ENCODE results near the gene TREML2.

Gene TREML2

DNA sequence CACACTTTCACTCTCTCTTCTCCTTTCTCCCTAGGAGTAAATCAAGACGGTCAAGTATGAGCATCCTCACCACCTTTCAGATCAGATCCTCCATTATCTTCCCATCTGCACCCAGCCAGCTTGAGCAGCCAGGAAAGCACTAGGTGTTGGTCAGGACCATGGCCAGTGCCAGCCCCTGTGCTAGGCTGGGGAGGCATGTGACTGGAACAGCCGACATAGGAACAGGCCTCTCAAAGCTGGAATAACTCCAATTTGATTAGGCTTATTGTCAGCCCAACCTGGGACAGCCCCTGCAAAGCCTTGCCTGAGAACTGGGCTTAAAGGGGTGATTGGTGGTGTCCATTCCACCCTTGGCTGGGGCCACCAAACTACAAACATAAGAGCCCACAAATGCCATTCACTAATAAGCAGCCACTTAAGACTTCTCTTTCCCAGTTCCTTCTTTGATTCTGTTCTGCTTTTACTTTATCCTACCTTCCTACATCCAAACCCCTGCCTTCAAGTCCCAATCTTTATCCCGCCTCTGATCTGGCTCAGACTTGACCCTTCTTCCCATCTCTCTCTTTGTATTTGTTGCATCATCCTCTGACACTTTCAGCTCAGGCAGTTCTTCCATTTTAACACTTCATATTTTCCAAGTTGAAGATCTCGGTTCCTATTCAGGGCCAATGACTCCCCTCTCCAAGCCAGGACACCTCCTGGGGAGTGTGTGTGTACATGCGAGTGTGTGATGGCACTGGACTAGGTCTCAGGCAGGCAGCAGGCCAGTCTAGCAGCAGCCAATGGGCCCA is 33.6 kb downstream of the TREML2 start:
- H3K4me3 ChIP-seq (ENCODE audit: control insufficient read depth in 1 of 7, extremely low read depth in 1 of 7, insufficient read depth in 4 of 7, low read depth in 2 of 7, low read length in 6 of 7): no peak overlapping the region
- H3K9me3 ChIP-seq (ENCODE audit: control extremely low read depth in 1 of 5, control insufficient read depth in 4 of 5, insufficient read depth in 2 of 5, low read depth in 1 of 5, low read length in 4 of 5): no peaks in the 10 kb centered on the region
- peak in 2 of 3 donors; percentile 16 to 29 for DNase-seq
- 88% methylated on average over 4 of the region's 5 CpGs for WGBS (ENCODE audit: insufficient coverage)
- H3K27me3 ChIP-seq (replicated peaks in 2 of 5; ENCODE audit: control insufficient read depth in 4 of 5, insufficient read depth in 5 of 5, low read length in 4 of 5): peaks cover 0 to 2% (median 0%) of the 10 kb centered on the region in 5 experiments
- H3K27ac ChIP-seq (ENCODE audit: insufficient read depth in 1 of 2, low read depth in 1 of 2, low read length in 2 of 2, poor library complexity in 1 of 2, severe bottlenecking in 2 of 2): no peak overlapping the region
- no peaks in the 10 kb centered on the region for H3K36me3 ChIP-seq (ENCODE audit: control insufficient read depth in 4 of 4, insufficient read depth in 4 of 4, low read length in 3 of 4)
- H3K4me1 ChIP-seq (ENCODE audit: control extremely low read depth in 1 of 4, control insufficient read depth in 4 of 4, insufficient read depth in 4 of 4, low read length in 3 of 4): peaks cover 0 to 3% (median 1%) of the 10 kb centered on the region in 4 experiments
- CTCF ChIA-PET: interaction anchor here (1.2 to 7.3 kb wide), 2 partner anchors 14 to 75 kb away, joined by 4 to 40 read pairs; no protein-coding TSS in a partner anchor
- POLR2A ChIA-PET: no interaction called here

DNA sequence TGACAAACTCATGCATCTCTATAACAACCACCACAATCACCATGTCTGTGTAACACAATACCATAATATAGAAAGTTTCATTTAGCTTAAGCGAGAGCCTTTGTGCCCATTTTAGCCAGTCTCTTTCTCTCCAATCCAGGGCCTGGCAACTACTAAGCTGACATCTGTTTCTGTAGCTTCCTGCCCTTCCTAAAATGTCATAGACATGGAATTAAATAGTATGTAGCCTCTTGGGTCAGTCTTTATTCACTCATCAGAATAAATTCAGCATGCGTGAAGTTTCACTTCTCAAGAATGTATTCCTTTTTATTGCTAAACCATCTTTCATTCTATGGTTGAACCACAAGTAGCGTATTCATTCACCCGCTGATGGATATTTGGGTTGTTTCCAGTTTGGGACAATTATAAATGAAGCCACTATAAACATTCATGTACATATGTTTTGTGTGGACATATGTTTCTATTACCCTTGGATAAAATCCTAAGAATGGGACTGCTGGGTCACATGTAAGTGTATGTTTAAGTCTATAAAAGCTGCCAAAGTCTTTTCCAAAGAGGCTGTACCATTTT is 36.3 kb downstream of the TREML2 start:
- no peak overlapping the region for H3K27ac ChIP-seq (ENCODE audit: insufficient read depth in 1 of 2, low read depth in 1 of 2, low read length in 2 of 2, poor library complexity in 1 of 2, severe bottlenecking in 2 of 2)
- peaks cover 0 to 2% (median 0%) of the 10 kb centered on the region in 5 experiments for H3K27me3 ChIP-seq (replicated peaks in 2 of 5; ENCODE audit: control insufficient read depth in 4 of 5, insufficient read depth in 5 of 5, low read length in 4 of 5)
- no peaks in the 10 kb centered on the region for H3K9me3 ChIP-seq (ENCODE audit: control extremely low read depth in 1 of 5, control insufficient read depth in 4 of 5, insufficient read depth in 2 of 5, low read depth in 1 of 5, low read length in 4 of 5)
- H3K4me3 ChIP-seq (ENCODE audit: control insufficient read depth in 1 of 7, extremely low read depth in 1 of 7, insufficient read depth in 4 of 7, low read depth in 2 of 7, low read length in 6 of 7): no peak overlapping the region
- WGBS (ENCODE audit: insufficient coverage): 100% methylated on average over 1 of the region's 4 CpGs
- ChIA-PET POLR2A (interaction anchor here (1.1 kb wide), 1 partner anchor 10 kb away, joined by 3 read pairs; no protein-coding TSS in a partner anchor), CTCF (interaction anchor here (7.3 kb wide), 1 partner anchor 17 kb away, joined by 40 read pairs; no protein-coding TSS in a partner anchor)
- H3K4me1 ChIP-seq (ENCODE audit: control extremely low read depth in 1 of 4, control insufficient read depth in 4 of 4, insufficient read depth in 4 of 4, low read length in 3 of 4): peaks cover 0 to 11% (median 7%) of the 10 kb centered on the region in 4 experiments
- no peak for DNase-seq
- no peaks in the 10 kb centered on the region for H3K36me3 ChIP-seq (ENCODE audit: control insufficient read depth in 4 of 4, insufficient read depth in 4 of 4, low read length in 3 of 4)

DNA sequence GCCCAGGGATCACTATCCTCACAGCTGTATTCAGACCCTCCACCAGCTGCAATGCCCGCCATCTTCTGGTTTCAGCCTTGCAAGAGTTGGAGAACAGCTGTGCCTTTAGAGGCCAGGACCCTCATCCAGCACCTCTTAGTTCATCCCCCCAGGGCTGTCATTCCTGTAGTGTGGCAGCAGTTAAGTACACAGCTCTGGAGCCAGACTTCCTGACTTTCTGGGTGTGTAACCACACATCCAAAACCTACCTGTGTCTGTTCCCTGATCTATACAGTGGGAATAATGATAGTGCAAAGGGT is 37.6 kb downstream of the TREML2 start:
- Histone ChIP-seq H3K27me3 (replicated peaks in 2 of 5; ENCODE audit: control insufficient read depth in 4 of 5, insufficient read depth in 5 of 5, low read length in 4 of 5) (peaks cover 0 to 2% (median 0%) of the 10 kb centered on the region in 5 experiments), H3K4me3 (ENCODE audit: control insufficient read depth in 1 of 7, extremely low read depth in 1 of 7, insufficient read depth in 4 of 7, low read depth in 2 of 7, low read length in 6 of 7) (no peak overlapping the region), H3K36me3 (ENCODE audit: control insufficient read depth in 4 of 4, insufficient read depth in 4 of 4, low read length in 3 of 4) (no peaks in the 10 kb centered on the region), H3K4me1 (ENCODE audit: control extremely low read depth in 1 of 4, control insufficient read depth in 4 of 4, insufficient read depth in 4 of 4, low read length in 3 of 4) (peaks cover 0 to 11% (median 7%) of the 10 kb centered on the region in 4 experiments), H3K27ac (ENCODE audit: insufficient read depth in 1 of 2, low read depth in 1 of 2, low read length in 2 of 2, poor library complexity in 1 of 2, severe bottlenecking in 2 of 2) (no peak overlapping the region), H3K9me3 (ENCODE audit: control extremely low read depth in 1 of 5, control insufficient read depth in 4 of 5, insufficient read depth in 2 of 5, low read depth in 1 of 5, low read length in 4 of 5) (no peaks in the 10 kb centered on the region)
- no peak for DNase-seq
- WGBS (ENCODE audit: insufficient coverage): 100% methylated on average over 1 of the region's 1 CpG
- ChIA-PET POLR2A (no interaction called here), CTCF (no interaction called here)

DNA sequence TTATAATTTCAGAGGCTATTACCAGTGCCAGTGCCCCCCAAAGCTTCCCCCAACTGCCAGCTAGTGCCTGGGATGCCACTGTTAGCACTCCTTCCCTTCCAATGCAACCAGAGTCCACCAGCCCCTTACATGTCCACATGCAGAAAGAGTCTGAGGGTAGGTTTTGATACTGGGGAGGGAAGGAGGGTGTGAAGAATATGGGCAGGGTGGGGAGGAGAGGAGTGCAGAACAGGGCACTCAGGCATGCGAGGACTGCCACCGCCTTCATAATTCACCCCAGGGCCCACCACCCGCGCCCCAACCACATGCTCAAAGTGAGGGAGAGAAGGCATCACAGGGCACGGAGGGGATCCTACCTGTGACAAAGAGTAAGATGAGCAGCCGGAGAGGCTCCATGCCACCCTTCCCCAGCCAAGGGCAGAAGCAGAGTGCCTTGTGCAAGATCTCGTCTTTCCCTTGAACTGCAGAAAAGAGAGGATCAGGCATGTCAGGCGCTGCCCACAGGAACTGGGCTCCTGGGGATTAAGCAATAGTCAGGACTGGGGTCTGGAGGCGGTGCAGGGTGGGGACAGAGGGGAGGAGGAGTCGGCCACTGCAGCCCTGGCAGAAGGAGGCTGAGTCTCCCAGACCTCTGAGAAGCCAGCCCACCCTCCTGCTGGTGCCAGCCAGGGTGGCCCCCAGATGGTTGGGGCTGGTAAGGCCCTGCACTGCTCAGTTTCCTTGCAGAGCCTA is 38.1 kb downstream of the TREML2 start, which contains the start of gene TREM2:
Gene TREM2 (minus strand): TSS at position 430 of the 732 bp plus-strand sequence. CDS start 34 bp downstream, at position 396.
- no peaks in the 10 kb centered on the region for H3K9me3 ChIP-seq (ENCODE audit: control extremely low read depth in 1 of 5, control insufficient read depth in 4 of 5, insufficient read depth in 2 of 5, low read depth in 1 of 5, low read length in 4 of 5)
- ChIA-PET POLR2A (no interaction called here), CTCF (no interaction called here)
- peaks cover 0 to 2% (median 0%) of the 10 kb centered on the region in 5 experiments for H3K27me3 ChIP-seq (replicated peaks in 2 of 5; ENCODE audit: control insufficient read depth in 4 of 5, insufficient read depth in 5 of 5, low read length in 4 of 5)
- H3K4me3 ChIP-seq (ENCODE audit: control insufficient read depth in 1 of 7, extremely low read depth in 1 of 7, insufficient read depth in 4 of 7, low read depth in 2 of 7, low read length in 6 of 7): no peak within 1 kb of the TSS
- H3K36me3 ChIP-seq (ENCODE audit: control insufficient read depth in 4 of 4, insufficient read depth in 4 of 4, low read length in 3 of 4): no peaks in the 10 kb centered on the region
- peaks cover 0 to 11% (median 7%) of the 10 kb centered on the region in 4 experiments for H3K4me1 ChIP-seq (ENCODE audit: control extremely low read depth in 1 of 4, control insufficient read depth in 4 of 4, insufficient read depth in 4 of 4, low read length in 3 of 4)
- H3K27ac ChIP-seq (ENCODE audit: insufficient read depth in 1 of 2, low read depth in 1 of 2, low read length in 2 of 2, poor library complexity in 1 of 2, severe bottlenecking in 2 of 2): no peak within 1 kb of the TSS
- no peak for DNase-seq
- 98% methylated on average over 7 of the region's 10 CpGs for WGBS (ENCODE audit: insufficient coverage)

DNA sequence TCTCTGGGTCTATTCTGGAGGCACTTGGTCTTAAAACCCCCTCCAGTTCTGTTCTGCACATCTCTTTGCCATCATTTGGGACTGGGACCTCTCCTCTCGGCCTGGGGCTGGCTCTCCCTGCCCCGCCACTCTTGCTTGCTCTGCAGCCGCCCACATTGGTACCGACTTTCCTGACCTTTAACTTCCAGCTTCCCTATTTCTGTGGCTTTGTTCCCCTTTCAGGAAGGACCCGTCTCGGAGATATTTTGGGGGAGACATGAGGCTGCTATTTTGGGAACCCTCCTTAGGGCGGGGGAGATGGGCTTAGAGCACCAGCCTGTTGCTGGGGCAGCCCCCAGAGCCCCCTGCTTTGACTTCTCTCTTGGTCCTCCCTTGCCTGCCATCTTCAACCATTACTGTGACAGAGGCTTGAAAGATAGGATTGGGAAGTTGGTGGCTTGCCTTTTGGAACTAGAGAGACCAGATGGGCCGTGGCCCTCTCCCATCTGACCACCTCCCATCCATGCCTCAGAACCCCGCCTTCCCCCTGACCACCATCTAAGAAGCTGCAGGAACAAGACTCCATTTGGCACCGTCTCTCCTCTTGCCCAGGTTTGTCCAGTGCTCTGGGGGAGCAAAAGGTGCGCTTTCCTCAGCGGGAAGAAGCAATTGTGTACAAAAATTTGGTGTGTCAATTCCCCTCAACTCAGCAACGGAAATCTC is 38.9 kb downstream of the TREML2 start:
- peak in 1 of 3 donors; percentile 22 for DNase-seq
- Histone ChIP-seq H3K4me3 (ENCODE audit: control insufficient read depth in 1 of 7, extremely low read depth in 1 of 7, insufficient read depth in 4 of 7, low read depth in 2 of 7, low read length in 6 of 7) (no peak overlapping the region), H3K27me3 (replicated peaks in 2 of 5; ENCODE audit: control insufficient read depth in 4 of 5, insufficient read depth in 5 of 5, low read length in 4 of 5) (peaks cover 0 to 2% (median 0%) of the 10 kb centered on the region in 5 experiments), H3K27ac (ENCODE audit: insufficient read depth in 1 of 2, low read depth in 1 of 2, low read length in 2 of 2, poor library complexity in 1 of 2, severe bottlenecking in 2 of 2) (no peak overlapping the region), H3K9me3 (ENCODE audit: control extremely low read depth in 1 of 5, control insufficient read depth in 4 of 5, insufficient read depth in 2 of 5, low read depth in 1 of 5, low read length in 4 of 5) (no peaks in the 10 kb centered on the region), H3K36me3 (ENCODE audit: control insufficient read depth in 4 of 4, insufficient read depth in 4 of 4, low read length in 3 of 4) (no peaks in the 10 kb centered on the region), H3K4me1 (ENCODE audit: control extremely low read depth in 1 of 4, control insufficient read depth in 4 of 4, insufficient read depth in 4 of 4, low read length in 3 of 4) (peaks cover 0 to 11% (median 7%) of the 10 kb centered on the region in 4 experiments)
- ChIA-PET CTCF (interaction anchor here (1.0 to 1.1 kb wide), 2 partner anchors 8 to 20 kb away, joined by 3 to 4 read pairs; no protein-coding TSS in a partner anchor), POLR2A (no interaction called here)
- 26% methylated on average over 11 of the region's 13 CpGs for WGBS (ENCODE audit: insufficient coverage)

DNA sequence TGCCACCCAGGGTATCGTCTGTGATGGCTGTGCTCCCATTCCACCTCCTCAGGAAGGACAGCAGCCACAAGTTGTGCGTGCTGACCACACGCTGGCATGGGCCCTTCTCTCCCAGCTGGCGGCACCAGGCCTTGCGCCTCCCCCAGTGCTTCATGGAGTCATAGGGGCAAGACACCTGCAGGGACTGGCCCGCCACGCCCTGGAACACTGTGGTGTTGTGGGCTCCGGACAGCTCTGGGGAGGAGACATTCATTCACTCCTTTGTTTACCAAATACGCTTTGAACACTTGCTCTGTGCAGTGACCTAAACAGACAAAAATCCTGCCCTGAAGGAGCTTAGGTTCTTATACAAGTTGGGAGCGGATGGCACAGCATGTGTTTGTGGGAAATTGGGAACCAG is 39.6 kb downstream of the TREML2 start:
- H3K9me3 ChIP-seq (ENCODE audit: control extremely low read depth in 1 of 5, control insufficient read depth in 4 of 5, insufficient read depth in 2 of 5, low read depth in 1 of 5, low read length in 4 of 5): no peaks in the 10 kb centered on the region
- DNase-seq: no peak
- H3K4me3 ChIP-seq (ENCODE audit: control insufficient read depth in 1 of 7, extremely low read depth in 1 of 7, insufficient read depth in 4 of 7, low read depth in 2 of 7, low read length in 6 of 7): no peak overlapping the region
- no peak overlapping the region for H3K27ac ChIP-seq (ENCODE audit: insufficient read depth in 1 of 2, low read depth in 1 of 2, low read length in 2 of 2, poor library complexity in 1 of 2, severe bottlenecking in 2 of 2)
- peaks cover 0 to 11% (median 7%) of the 10 kb centered on the region in 4 experiments for H3K4me1 ChIP-seq (ENCODE audit: control extremely low read depth in 1 of 4, control insufficient read depth in 4 of 4, insufficient read depth in 4 of 4, low read length in 3 of 4)
- CTCF ChIA-PET: interaction anchor here (1.0 to 1.1 kb wide), 2 partner anchors 9 to 21 kb away, joined by 3 to 4 read pairs; no protein-coding TSS in a partner anchor
- POLR2A ChIA-PET: no interaction called here
- WGBS (ENCODE audit: insufficient coverage): 92% methylated on average over 10 of the region's 10 CpGs
- no peaks in the 10 kb centered on the region for H3K36me3 ChIP-seq (ENCODE audit: control insufficient read depth in 4 of 4, insufficient read depth in 4 of 4, low read length in 3 of 4)
- peaks cover 0 to 2% (median 0%) of the 10 kb centered on the region in 5 experiments for H3K27me3 ChIP-seq (replicated peaks in 2 of 5; ENCODE audit: control insufficient read depth in 4 of 5, insufficient read depth in 5 of 5, low read length in 4 of 5)
